ENCODE results near the gene FBXO31. TPM values are rescaled to one million over a fixed set of nuclear protein-coding genes. Genes with fewer than 3 reads are reported as not detected.

FBXO31 gene
- total and polyA plus RNA-seq, 2 donors (not counting 3 experiments of a cell fraction or from before 2014, with no cell fraction given): 17.1 to 31.8 TPM

DNA sequence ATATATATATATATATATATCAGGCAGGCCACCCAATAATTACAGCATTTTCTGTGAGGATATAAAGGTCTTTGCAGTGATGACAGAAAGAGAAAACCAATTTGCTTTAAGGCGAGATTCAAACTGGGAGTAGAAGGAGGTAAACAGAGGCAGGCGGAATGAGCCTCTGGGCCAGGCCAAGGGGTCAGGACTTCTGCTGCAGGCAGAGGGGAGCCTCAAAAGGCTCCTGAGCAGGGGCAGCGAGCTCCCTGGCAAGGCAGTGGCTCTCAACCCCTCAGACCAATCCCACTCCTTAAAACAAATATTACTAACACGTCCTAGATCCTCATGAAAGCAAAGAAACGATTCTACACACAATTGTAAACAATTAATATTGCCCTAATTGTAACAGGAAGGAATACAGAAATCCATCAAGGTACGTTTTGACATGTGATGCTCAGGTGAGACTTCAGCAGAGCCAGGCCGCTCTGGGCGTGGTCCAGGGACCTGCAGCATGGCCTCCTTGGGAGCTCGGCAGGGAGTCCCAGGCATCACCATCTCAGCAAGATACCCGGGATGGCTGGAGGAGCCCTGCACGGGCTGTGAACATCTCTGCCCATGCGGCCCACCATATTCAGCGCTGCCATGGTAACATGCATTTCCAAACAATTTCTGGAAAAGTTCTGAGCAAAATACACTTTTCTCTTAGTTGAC is 18.4 kb downstream of the FBXO31 start:
- intact Hi-C loops (cut with micrococcal nuclease): loop anchor here (5.0 kb wide), 1 partner anchor 33 kb away; no protein-coding TSS in a partner anchor
- peaks cover 0 to 6% of the 10 kb centered on the region in 2 experiments for H3K36me3 ChIP-seq (ENCODE audit: control insufficient read depth in 2 of 2, extremely low read depth in 1 of 2, insufficient read depth in 2 of 2, low read length in 2 of 2)
- no peak for DNase-seq (ENCODE audit: low read depth, low spot score)
- FAIRE-seq: no peak
- no peak overlapping the region for H3K4me3 ChIP-seq (replicated peaks in 1 of 3; ENCODE audit: insufficient read depth in 1 of 3, low read depth in 1 of 3, low read length in 3 of 3)
- H3K27ac ChIP-seq (ENCODE audit: insufficient read depth, low read depth, low read length): no peak overlapping the region
- H3K4me2 ChIP-seq (ENCODE audit: insufficient read depth, low read length): no peak overlapping the region
- no peak overlapping the region for H3K9ac ChIP-seq (replicated peaks; ENCODE audit: extremely low read depth, insufficient read depth, low read length)
- H3K4me1 ChIP-seq (ENCODE audit: control insufficient read depth, extremely low read depth, insufficient read depth, low read length): peaks cover 20% of the 10 kb centered on the region
- no peaks in the 10 kb centered on the region for H4K20me1 ChIP-seq (replicated peaks; ENCODE audit: control insufficient read depth, extremely low read depth, insufficient read depth, low read length)
- TF ChIP-seq, protein P1, sequence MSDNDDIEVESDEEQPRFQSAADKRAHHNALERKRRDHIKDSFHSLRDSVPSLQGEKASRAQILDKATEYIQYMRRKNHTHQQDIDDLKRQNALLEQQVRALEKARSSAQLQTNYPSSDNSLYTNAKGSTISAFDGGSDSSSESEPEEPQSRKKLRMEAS (IDR thresholded peaks at IDR 0.05; ENCODE audit: insufficient read depth, insufficient read length): no peak
- TF ChIP-seq EZH2 (IDR thresholded peaks at IDR 0.05; ENCODE audit: borderline replicate concordance, low read depth, low read length, severe bottlenecking): no peak
- TF ChIP-seq POLR2AphosphoS5 (IDR thresholded peaks at IDR 0.05; ENCODE audit: insufficient read depth, low read depth, low read length): no peak
- no peak for TF ChIP-seq MYC (IDR thresholded peaks at IDR 0.05; ENCODE audit: low read depth, low read length)
- TF ChIP-seq FOS (IDR thresholded peaks at IDR 0.05; ENCODE audit: borderline replicate concordance, insufficient read depth, low read length): no peak
- TF ChIP-seq, protein P2, sequence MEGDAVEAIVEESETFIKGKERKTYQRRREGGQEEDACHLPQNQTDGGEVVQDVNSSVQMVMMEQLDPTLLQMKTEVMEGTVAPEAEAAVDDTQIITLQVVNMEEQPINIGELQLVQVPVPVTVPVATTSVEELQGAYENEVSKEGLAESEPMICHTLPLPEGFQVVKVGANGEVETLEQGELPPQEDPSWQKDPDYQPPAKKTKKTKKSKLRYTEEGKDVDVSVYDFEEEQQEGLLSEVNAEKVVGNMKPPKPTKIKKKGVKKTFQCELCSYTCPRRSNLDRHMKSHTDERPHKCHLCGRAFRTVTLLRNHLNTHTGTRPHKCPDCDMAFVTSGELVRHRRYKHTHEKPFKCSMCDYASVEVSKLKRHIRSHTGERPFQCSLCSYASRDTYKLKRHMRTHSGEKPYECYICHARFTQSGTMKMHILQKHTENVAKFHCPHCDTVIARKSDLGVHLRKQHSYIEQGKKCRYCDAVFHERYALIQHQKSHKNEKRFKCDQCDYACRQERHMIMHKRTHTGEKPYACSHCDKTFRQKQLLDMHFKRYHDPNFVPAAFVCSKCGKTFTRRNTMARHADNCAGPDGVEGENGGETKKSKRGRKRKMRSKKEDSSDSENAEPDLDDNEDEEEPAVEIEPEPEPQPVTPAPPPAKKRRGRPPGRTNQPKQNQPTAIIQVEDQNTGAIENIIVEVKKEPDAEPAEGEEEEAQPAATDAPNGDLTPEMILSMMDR (IDR thresholded peaks at IDR 0.05; ENCODE audit: extremely low read depth in 1 of 2, insufficient read depth in 1 of 2, low read depth in 1 of 2, low read length in 2 of 2): no peak
- no peak for TF ChIP-seq JUN (IDR thresholded peaks at IDR 0.05; ENCODE audit: borderline replicate concordance, insufficient read depth, insufficient read length, low read depth)
- TF ChIP-seq POLR2A (IDR thresholded peaks at IDR 0.05; ENCODE audit: low read depth, low read length): no peak
- TF ChIP-seq GATA2 (IDR thresholded peaks at IDR 0.05; ENCODE audit: insufficient read depth, insufficient read length, low read depth, low read length): no peak
- no peaks in the 10 kb centered on the region for H3K9me1 ChIP-seq (replicated peaks; ENCODE audit: control insufficient read depth, extremely low read depth, insufficient read depth, low read length)
- H3K27me3 ChIP-seq (ENCODE audit: control insufficient read depth in 2 of 2, insufficient read depth in 2 of 2, low read length in 2 of 2): no peaks in the 10 kb centered on the region
- H3K9me3 ChIP-seq (replicated peaks; ENCODE audit: control insufficient read depth, insufficient read depth, low read length): no peaks in the 10 kb centered on the region
- H2AFZ ChIP-seq (ENCODE audit: low read depth, low read length): no peak overlapping the region
- no TSS peak for BruUV-seq (replicated peaks)
- H3K79me2 ChIP-seq (ENCODE audit: control insufficient read depth, insufficient read depth, low read length): peaks cover 32% of the 10 kb centered on the region
- dilution Hi-C loops (cut with MboI; ENCODE audit: extremely low pct_ligation_motif_present, low sequenced_read_pairs): no loop called here
- CTCF ChIA-PET: interaction anchor here (1.2 kb wide), 1 partner anchor 11 kb away, joined by 4 read pairs; no protein-coding TSS in a partner anchor
- POLR2A ChIA-PET: interaction anchor here (0.7 kb wide), 1 partner anchor 14 kb away, joined by 4 read pairs; no protein-coding TSS in a partner anchor

Data from endothelial cell of umbilical vein (primary cell).